ENCODE data around the gene MRPL48.
"Not testable (repeated sequence)": the region's sequence is repeated elsewhere in the genome, so short reads cannot be mapped to it uniquely, and the experiment has no call there.

MRPL48 gene

GRCh38 chr11:73839123-73839457, 51.4 kb downstream of the MRPL48 start:
- DNase-seq (ENCODE audit: low read depth): no peak

GRCh38 chr11:73851046-73851764, 63.5 kb downstream of the MRPL48 start:
- no peak for DNase-seq (ENCODE audit: low read depth)

- DNase-seq (ENCODE audit: low read depth): no peak
Measured at GRCh38 chr11:73852049-73852448, 64.4 kb downstream of the MRPL48 start.

- peak; percentile 66 for DNase-seq (ENCODE audit: low read depth)
Measured at GRCh38 chr11:73854680-73855079, 67.0 kb downstream of the MRPL48 start.

- DNase-seq (ENCODE audit: low read depth): peak; percentile 7
Measured at GRCh38 chr11:73856031-73856567, 68.4 kb downstream of the MRPL48 start.

GRCh38 chr11:73859671-73860070, 72.0 kb downstream of the MRPL48 start:
- peak; percentile 25 for DNase-seq (ENCODE audit: low read depth)

GRCh38 chr11:73860202-73860601, 72.5 kb downstream of the MRPL48 start:
- DNase-seq (ENCODE audit: low read depth): no peak

GRCh38 chr11:73862986-73863385, 75.3 kb downstream of the MRPL48 start:
- no peak for DNase-seq (ENCODE audit: low read depth)

GRCh38 chr11:73866095-73866579, 78.5 kb downstream of the MRPL48 start:
- DNase-seq (ENCODE audit: low read depth): peak; percentile 41

- DNase-seq (ENCODE audit: low read depth): peak; percentile 87
Measured at GRCh38 chr11:73866586-73866996, 78.9 kb downstream of the MRPL48 start.

GRCh38 chr11:73869332-73869949, 81.8 kb downstream of the MRPL48 start:
- DNase-seq (ENCODE audit: low read depth): peak; percentile 25

GRCh38 chr11:73870261-73870660, 82.6 kb downstream of the MRPL48 start:
- no peak for DNase-seq (ENCODE audit: low read depth)

GRCh38 chr11:73872749-73873357, 85.2 kb downstream of the MRPL48 start:
- DNase-seq (ENCODE audit: low read depth): no peak

GRCh38 chr11:73875380-73875779, 87.7 kb downstream of the MRPL48 start:
- no peak for DNase-seq (ENCODE audit: low read depth)

GRCh38 chr11:73875840-73876239, 88.2 kb downstream of the MRPL48 start:
- no peak for DNase-seq (ENCODE audit: low read depth)

GRCh38 chr11:73876424-73877310, 89.0 kb downstream of the MRPL48 start, which contains the start of the genes COA4 and PAAF1:
Gene COA4 (minus strand): TSS chr11:73876846. CDS start chr11:73873378, 3,468 bp downstream.
Gene PAAF1 (plus strand): TSS chr11:73876999. CDS start chr11:73877022, 23 bp downstream.
- DNase-seq (ENCODE audit: low read depth): peak; percentile 94

GRCh38 chr11:73878771-73879170, 91.1 kb downstream of the MRPL48 start:
- DNase-seq (ENCODE audit: low read depth): no peak

GRCh38 chr11:73880449-73880848, 92.8 kb downstream of the MRPL48 start:
- not testable (repeated sequence) for DNase-seq (ENCODE audit: low read depth)

GRCh38 chr11:73883856-73884255, 96.2 kb downstream of the MRPL48 start:
- no peak for DNase-seq (ENCODE audit: low read depth)

- DNase-seq (ENCODE audit: low read depth): no peak
Measured at GRCh38 chr11:73888244-73888643, 100.6 kb downstream of the MRPL48 start.

GRCh38 chr11:73889019-73889418, 101.3 kb downstream of the MRPL48 start:
- DNase-seq (ENCODE audit: low read depth): peak; percentile 51

- DNase-seq (ENCODE audit: low read depth): no peak
Measured at GRCh38 chr11:73889536-73889935, 101.9 kb downstream of the MRPL48 start.
